ENCODE results near the gene LAMB1.
"Not testable (repeated sequence)": the region's sequence is repeated elsewhere in the genome, so short reads cannot be mapped to it uniquely, and the experiment has no call there.

Gene LAMB1

GRCh38 chr7:107917763-107918651 lies 85.0 kb downstream of the LAMB1 start:
- no peak for DNase-seq (ENCODE audit: low read depth)

- DNase-seq (ENCODE audit: low read depth), result no peak
These were observed 87.4 kb downstream of the LAMB1 start for GRCh38 chr7:107915541-107915940.

GRCh38 chr7:107914831-107915230 lies 88.1 kb downstream of the LAMB1 start:
- no peak for DNase-seq (ENCODE audit: low read depth)

GRCh38 chr7:107913851-107914250 lies 89.1 kb downstream of the LAMB1 start:
- no peak for DNase-seq (ENCODE audit: low read depth)

- DNase-seq (ENCODE audit: low read depth), result no peak
These were observed 91.0 kb downstream of the LAMB1 start for GRCh38 chr7:107911981-107912380.

GRCh38 chr7:107909445-107909844 lies 93.5 kb downstream of the LAMB1 start:
- DNase-seq (ENCODE audit: low read depth), result no peak

- no peak for DNase-seq (ENCODE audit: low read depth)
These were observed 95.2 kb downstream of the LAMB1 start for GRCh38 chr7:107907790-107908189.

- no peak for DNase-seq (ENCODE audit: low read depth)
These were observed 100.6 kb downstream of the LAMB1 start for GRCh38 chr7:107902381-107902780.

- no peak for DNase-seq (ENCODE audit: low read depth)
These were observed 102.4 kb downstream of the LAMB1 start for GRCh38 chr7:107900496-107901015.

GRCh38 chr7:107898997-107899594 lies 103.9 kb downstream of the LAMB1 start:
- no peak for DNase-seq (ENCODE audit: low read depth)

GRCh38 chr7:107892367-107892741 lies 110.6 kb downstream of the LAMB1 start:
- DNase-seq (ENCODE audit: low read depth), result not testable (repeated sequence)

- DNase-seq (ENCODE audit: low read depth), result no peak
These were observed 111.2 kb downstream of the LAMB1 start for GRCh38 chr7:107891636-107892366.

- peak; percentile 85 for DNase-seq (ENCODE audit: low read depth)
These were observed 111.9 kb downstream of the LAMB1 start, which contains the start of gene DLD for GRCh38 chr7:107890962-107891635. Gene DLD, plus strand, starts transcription at chr7:107891183. Its CDS starts 68 bp downstream, at chr7:107891251.

GRCh38 chr7:107890493-107890961 lies 112.4 kb downstream of the LAMB1 start:
- DNase-seq (ENCODE audit: low read depth), result no peak

- no peak for DNase-seq (ENCODE audit: low read depth)
These were observed 113.0 kb downstream of the LAMB1 start for GRCh38 chr7:107889992-107890391.

- not testable (repeated sequence) for DNase-seq (ENCODE audit: low read depth)
These were observed 115.1 kb downstream of the LAMB1 start for GRCh38 chr7:107887827-107888226.

GRCh38 chr7:107884066-107884818 lies 118.7 kb downstream of the LAMB1 start:
- no peak for DNase-seq (ENCODE audit: low read depth)

GRCh38 chr7:107882766-107883165 lies 120.2 kb downstream of the LAMB1 start:
- no peak for DNase-seq (ENCODE audit: low read depth)

GRCh38 chr7:107879400-107880035 lies 123.4 kb downstream of the LAMB1 start:
- no peak for DNase-seq (ENCODE audit: low read depth)

- DNase-seq (ENCODE audit: low read depth), result no peak
These were observed 124.3 kb downstream of the LAMB1 start for GRCh38 chr7:107878636-107879035.
